SK-N-MC (cell line): Measurements from ENCODE around the gene PNKP.

Source experiments
- EZH2 ChIP-seq: fragments of 200-600 bp; sonication (generic); IDR thresholded peaks from one replicate; pipeline ENCODE4 v1.6.1; 2017; ENCODE audit warnings: antibody characterized with exemption
- POLR2AphosphoS5 ChIP-seq: IDR thresholded peaks from 2 replicates; pipeline ENCODE4 v1.6.1; 2012; ENCODE audit warnings: mild to moderate bottlenecking, low read depth, low read length, borderline replicate concordance

GRCh38 chr19:49862391-49863253, 4.8 kb downstream of the PNKP start:
- TF ChIP-seq EZH2, result no peak
- TF ChIP-seq POLR2AphosphoS5, result no peak
